SH-SY5Y (cell line): ENCODE measurements around the gene RPF1.

Experiments
- GATA2 ChIP-seq: IDR thresholded peaks from 2 replicates; pipeline ENCODE4 v1.6.1; 2011; ENCODE audit warnings: mild to moderate bottlenecking, low read depth, low read length
- GATA3 ChIP-seq: IDR thresholded peaks from 2 replicates; pipeline ENCODE4 v1.6.1; 2011; ENCODE audit warnings: low read depth, mild to moderate bottlenecking, low read length, moderate library complexity

GRCh38 chr1:84442256-84442655 lies 36.8 kb upstream of the RPF1 start:
- TF ChIP-seq GATA2 = no peak
- no peak for TF ChIP-seq GATA3
